HepG2 (cell line): ENCODE data around the gene CAVIN1. TPM values are rescaled to one million over a fixed set of nuclear protein-coding genes. Genes with fewer than 3 reads are reported as not detected.

ENCODE experiments used
- AGO2 ChIP-seq: fragments of 200-400 bp; formaldehyde crosslinking; optimal IDR thresholded peaks from 2 replicates; pipeline ENCODE3; 2017; ENCODE audit warnings: mild to moderate bottlenecking, low read depth, low read length, moderate library complexity
- ELF3 ChIP-seq: IDR thresholded peaks from 2 replicates; pipeline ENCODE4 v1.6.1; 2016; ENCODE audit warnings: missing genetic modification reagents, missing compliant biosample characterization
- HNRNPLL ChIP-seq: fragments of 200-400 bp; formaldehyde crosslinking; IDR thresholded peaks from 2 replicates; pipeline ENCODE4 v1.6.1; 2017; ENCODE audit warnings: mild to moderate bottlenecking, low read depth, low read length; ENCODE audit not compliant: poor library complexity, severe bottlenecking
- HOXA7 ChIP-seq: sonication (generic); formaldehyde crosslinking; IDR thresholded peaks from 2 replicates; pipeline ENCODE4 v1.8.1; 2022; ENCODE audit warnings: mild to moderate bottlenecking, missing genetic modification reagents, moderate library complexity
- HOXA9 ChIP-seq: sonication (generic); formaldehyde crosslinking; IDR thresholded peaks from 2 replicates; pipeline ENCODE4 v1.8.1; 2022; ENCODE audit warnings: missing genetic modification reagents, mild to moderate bottlenecking, moderate library complexity, borderline replicate concordance
- MED13 ChIP-seq: sonication (generic); formaldehyde crosslinking; IDR thresholded peaks from 2 replicates; pipeline ENCODE4 v1.5.0; 2020; ENCODE audit warnings: missing genetic modification reagents
- SOX13 ChIP-seq, 3 experiments: fragments of 450-650 bp in 1 of 3; sonication (generic) in 1 of 3; formaldehyde crosslinking in 1 of 3; IDR thresholded peaks in 2 of 3; conservative IDR thresholded peaks in 1 of 3; 2 replicates each; pipeline versions ENCODE4 v1.5.0 to v1.6.1; 2016 to 2020; ENCODE audit warnings: antibody characterized with exemption in 1 of 3, mild to moderate bottlenecking in 1 of 3, missing compliant biosample characterization in 1 of 3, missing genetic modification reagents in 1 of 3, moderate library complexity in 1 of 3
- TAF1 ChIP-seq: sonication (generic); formaldehyde crosslinking; IDR thresholded peaks from 2 replicates; pipeline ENCODE4 v1.4.0; 2020; ENCODE audit warnings: missing genetic modification reagents
- YEATS2 ChIP-seq: sonication (generic); formaldehyde crosslinking; IDR thresholded peaks from 2 replicates; pipeline ENCODE4 v1.4.0; 2020; ENCODE audit warnings: missing genetic modification reagents, borderline replicate concordance
- ZFP91 ChIP-seq: sonication (generic); formaldehyde crosslinking; IDR thresholded peaks from 2 replicates; pipeline ENCODE4 v1.9.0; 2022; ENCODE audit warnings: missing genetic modification reagents, mild to moderate bottlenecking, borderline replicate concordance
- ZNF20 ChIP-seq: sonication (generic); formaldehyde crosslinking; IDR thresholded peaks from 2 replicates; pipeline ENCODE4 v1.4.0; 2020; ENCODE audit warnings: mild to moderate bottlenecking, moderate library complexity, missing genetic modification reagents
- ZNF276 ChIP-seq: sonication (generic); formaldehyde crosslinking; IDR thresholded peaks from 2 replicates; pipeline ENCODE4 v1.4.0; 2020; ENCODE audit warnings: mild to moderate bottlenecking, low read depth, missing genetic modification reagents
- ZNF670 ChIP-seq: sonication (generic); formaldehyde crosslinking; IDR thresholded peaks from 2 replicates; pipeline ENCODE4 v1.8.0; 2022; ENCODE audit warnings: mild to moderate bottlenecking, missing genetic modification reagents, borderline replicate concordance
- ZSCAN9 ChIP-seq: IDR thresholded peaks from 2 replicates; pipeline ENCODE4 v1.6.1; 2016; ENCODE audit warnings: borderline replicate concordance
- polyA plus RNA-seq, 8 experiments: library from polyadenylated mRNA; depleted of rRNA in 3 of 8; stranded (reverse) in 7 of 8; unstranded in 1 of 8; fragments of >200 nt; fragmentation: Illumina TruSeq in 4 of 8; extraction: Trizol in 4 of 8; gene quantifications; 2 replicates each; pipeline versions ENCODE4 v1.2.1 to v1.2.3, GENCODE V29; 2011 to 2016; ENCODE audit warnings: low read depth in 4 of 8, missing spikeins in 1 of 8, mixed read lengths in 1 of 8; ENCODE audit not compliant: insufficient read depth in 1 of 8
- total RNA-seq, 5 experiments: library from RNA; depleted of rRNA; stranded (reverse); fragments of >200 nt; fragmentation: Illumina TruSeq; extraction: Trizol; gene quantifications; 2 replicates each; pipeline ENCODE4 v1.2.3, GENCODE V29; 2016; ENCODE audit warnings: low read depth in 1 of 5
- TF ChIP-seq, protein P1 (sequence below): sonication (generic); formaldehyde crosslinking; IDR thresholded peaks from 2 replicates; pipeline ENCODE4 v1.4.0; 2020; ENCODE audit warnings: missing genetic modification reagents, borderline replicate concordance
- TF ChIP-seq, protein P2 (sequence below): sonication (generic); formaldehyde crosslinking; IDR thresholded peaks from 2 replicates; pipeline ENCODE4 v1.4.0; 2020; ENCODE audit warnings: missing genetic modification reagents, borderline replicate concordance

The CAVIN1 gene
- total and polyA plus RNA-seq, 2 of the 13 experiments (the other 11 are each of a cell fraction or from before 2014, with no cell fraction given), result 15.9 to 25.5 TPM

GRCh38 chr17:42422958-42423712, at the start of gene CAVIN1 (continued):
- TF ChIP-seq HNRNPLL, result peak; percentile 80
- no peak for TF ChIP-seq ZNF670 (CRISPR knock-in tag)
- TF ChIP-seq ZFP91 (CRISPR knock-in tag), result peak; percentile 93
- peak; percentile 34; the same call in 1 of the 2 replicates for TF ChIP-seq YEATS2 (CRISPR knock-in tag)
- no peak; the same call in 1 of the 2 replicates for TF ChIP-seq ZNF20 (CRISPR knock-in tag)
- TF ChIP-seq ELF3 (CRISPR knock-in tag), result 0 out of 2 replicates have a peak, but pooled peaks have one; percentile 19
- TF ChIP-seq AGO2, result peak; percentile 77
- TF ChIP-seq MED13 (CRISPR knock-in tag), result peak; percentile 93; the same call in 1 of the 2 replicates
- TF ChIP-seq, protein P1, sequence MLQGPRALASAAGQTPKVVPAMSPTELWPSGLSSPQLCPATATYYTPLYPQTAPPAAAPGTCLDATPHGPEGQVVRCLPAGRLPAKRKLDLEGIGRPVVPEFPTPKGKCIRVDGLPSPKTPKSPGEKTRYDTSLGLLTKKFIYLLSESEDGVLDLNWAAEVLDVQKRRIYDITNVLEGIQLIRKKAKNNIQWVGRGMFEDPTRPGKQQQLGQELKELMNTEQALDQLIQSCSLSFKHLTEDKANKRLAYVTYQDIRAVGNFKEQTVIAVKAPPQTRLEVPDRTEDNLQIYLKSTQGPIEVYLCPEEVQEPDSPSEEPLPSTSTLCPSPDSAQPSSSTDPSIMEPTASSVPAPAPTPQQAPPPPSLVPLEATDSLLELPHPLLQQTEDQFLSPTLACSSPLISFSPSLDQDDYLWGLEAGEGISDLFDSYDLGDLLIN (CRISPR knock-in tag), result peak; percentile 91; the same call in 1 of the 2 replicates
- TF ChIP-seq HOXA9 (CRISPR knock-in tag), result no peak
- no peak for TF ChIP-seq HOXA7 (CRISPR knock-in tag)
- TF ChIP-seq TAF1, result peak; percentile 92
- TF ChIP-seq ZNF276 (CRISPR knock-in tag), result no peak
- TF ChIP-seq, protein P2, sequence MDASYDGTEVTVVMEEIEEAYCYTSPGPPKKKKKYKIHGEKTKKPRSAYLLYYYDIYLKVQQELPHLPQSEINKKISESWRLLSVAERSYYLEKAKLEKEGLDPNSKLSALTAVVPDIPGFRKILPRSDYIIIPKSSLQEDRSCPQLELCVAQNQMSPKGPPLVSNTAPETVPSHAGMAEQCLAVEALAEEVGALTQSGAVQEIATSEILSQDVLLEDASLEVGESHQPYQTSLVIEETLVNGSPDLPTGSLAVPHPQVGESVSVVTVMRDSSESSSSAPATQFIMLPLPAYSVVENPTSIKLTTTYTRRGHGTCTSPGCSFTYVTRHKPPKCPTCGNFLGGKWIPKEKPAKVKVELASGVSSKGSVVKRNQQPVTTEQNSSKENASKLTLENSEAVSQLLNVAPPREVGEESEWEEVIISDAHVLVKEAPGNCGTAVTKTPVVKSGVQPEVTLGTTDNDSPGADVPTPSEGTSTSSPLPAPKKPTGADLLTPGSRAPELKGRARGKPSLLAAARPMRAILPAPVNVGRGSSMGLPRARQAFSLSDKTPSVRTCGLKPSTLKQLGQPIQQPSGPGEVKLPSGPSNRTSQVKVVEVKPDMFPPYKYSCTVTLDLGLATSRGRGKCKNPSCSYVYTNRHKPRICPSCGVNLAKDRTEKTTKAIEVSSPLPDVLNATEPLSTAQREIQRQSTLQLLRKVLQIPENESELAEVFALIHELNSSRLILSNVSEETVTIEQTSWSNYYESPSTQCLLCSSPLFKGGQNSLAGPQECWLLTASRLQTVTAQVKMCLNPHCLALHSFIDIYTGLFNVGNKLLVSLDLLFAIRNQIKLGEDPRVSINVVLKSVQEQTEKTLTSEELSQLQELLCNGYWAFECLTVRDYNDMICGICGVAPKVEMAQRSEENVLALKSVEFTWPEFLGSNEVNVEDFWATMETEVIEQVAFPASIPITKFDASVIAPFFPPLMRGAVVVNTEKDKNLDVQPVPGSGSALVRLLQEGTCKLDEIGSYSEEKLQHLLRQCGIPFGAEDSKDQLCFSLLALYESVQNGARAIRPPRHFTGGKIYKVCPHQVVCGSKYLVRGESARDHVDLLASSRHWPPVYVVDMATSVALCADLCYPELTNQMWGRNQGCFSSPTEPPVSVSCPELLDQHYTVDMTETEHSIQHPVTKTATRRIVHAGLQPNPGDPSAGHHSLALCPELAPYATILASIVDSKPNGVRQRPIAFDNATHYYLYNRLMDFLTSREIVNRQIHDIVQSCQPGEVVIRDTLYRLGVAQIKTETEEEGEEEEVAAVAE (CRISPR knock-in tag), result peak; percentile 46; the same call in 1 of the 2 replicates
- peak; percentile 72 for TF ChIP-seq ZSCAN9 (CRISPR knock-in tag)
- TF ChIP-seq SOX13 (IDR thresholded peaks at IDR 0.05), result no peak
- TF ChIP-seq SOX13 (CRISPR knock-in tag; conservative IDR thresholded peaks at IDR 0.05 in 1 of 2, IDR thresholded peaks at IDR 0.05 in 1 of 2), result peak in 1 of 2 experiments; percentile 52; a peak in 2 of 4 replicates
